Smooth muscle cell (in vitro differentiated cells): ENCODE data around the gene TXNIP. TPM values are rescaled to one million over a fixed set of nuclear protein-coding genes. Genes with fewer than 3 reads are reported as not detected.

Experiments used
- DNase-seq: peaks from one replicate; lab custom pipeline; 2025; ENCODE audit not compliant: unreplicated experiment; lab: John Stamatoyannopoulos, UW
- H2AFZ ChIP-seq: fragments of 200-600 bp; sonication (generic); 2 replicates; pipeline ENCODE4 v1.6.0; 2016; ENCODE audit warnings: antibody characterized with exemption, low read depth, mild to moderate bottlenecking
- H3F3A ChIP-seq: fragments of 200-600 bp; sonication (generic); 2 replicates; pipeline ENCODE4 v1.6.0; 2017; ENCODE audit warnings: antibody characterized with exemption, low read depth
- H3K27ac ChIP-seq: fragments of 200-600 bp; sonication (generic); 2 replicates; pipeline ENCODE4 v1.5.1; 2016; ENCODE audit warnings: low read depth, mild to moderate bottlenecking
- H3K27me3 ChIP-seq: fragments of 200-600 bp; sonication (generic); 2 replicates; pipeline ENCODE4 v1.6.1; 2016; ENCODE audit warnings: low read depth, mild to moderate bottlenecking
- H3K36me3 ChIP-seq: fragments of 200-600 bp; sonication (generic); 2 replicates; pipeline ENCODE4 v1.5.1; 2016; ENCODE audit warnings: low read depth
- H3K4me1 ChIP-seq: fragments of 200-600 bp; sonication (generic); 2 replicates; pipeline ENCODE4 v1.5.1; 2016; ENCODE audit warnings: low read depth
- H3K4me2 ChIP-seq: fragments of 200-600 bp; sonication (generic); 2 replicates; pipeline ENCODE4 v1.6.0; 2016; ENCODE audit warnings: mild to moderate bottlenecking
- H3K4me3 ChIP-seq: fragments of 200-600 bp; sonication (generic); 2 replicates; pipeline ENCODE4 v1.5.1; 2016; ENCODE audit warnings: mild to moderate bottlenecking
- H3K79me2 ChIP-seq: fragments of 200-600 bp; sonication (generic); 2 replicates; pipeline ENCODE4 v1.6.0; 2016; ENCODE audit warnings: low read depth, mild to moderate bottlenecking
- H3K9ac ChIP-seq: fragments of 200-600 bp; sonication (generic); 2 replicates; pipeline ENCODE4 v1.6.0; 2016; ENCODE audit warnings: low read depth
- H3K9me3 ChIP-seq: fragments of 200-600 bp; sonication (generic); replicated peaks from 2 replicates; pipeline ENCODE4 v1.5.1; 2016; ENCODE audit warnings: low read depth
- H4K20me1 ChIP-seq: fragments of 200-600 bp; sonication (generic); 2 replicates; pipeline ENCODE4 v1.6.0; 2016; ENCODE audit warnings: low read depth
- CTCF ChIP-seq: fragments of 200-600 bp; sonication (generic); IDR thresholded peaks from 2 replicates; pipeline ENCODE4 v1.5.1; 2017; ENCODE audit warnings: borderline replicate concordance, mild to moderate bottlenecking, antibody characterized with exemption; ENCODE audit not compliant: insufficient read depth, poor library complexity, severe bottlenecking
- WGBS: methylation state at CpG from one replicate; pipeline ENCODE4 v1.1.7; 2016; ENCODE audit warnings: low lambda C conversion rate; 5-methylcytosine and 5-hydroxymethylcytosine counted together
- polyA plus RNA-seq: library from polyadenylated mRNA; unstranded; fragments of >200 nt; fragmentation: Nextera tagmentation; extraction: Ambion mirVana; gene quantifications from 2 replicates; pipeline ENCODE4 v1.2.1, GENCODE V29; 2016
- total RNA-seq: library from RNA; depleted of rRNA; stranded (reverse); fragments of >200 nt; gene quantifications from 2 replicates; pipeline ENCODE4 v1.2.3, GENCODE V29; 2014

Gene TXNIP
- total and polyA plus RNA-seq, 2 experiments from 2014 or later, result 206 to 384 TPM

GRCh38 chr1:145961425-145962156, 34.8 kb downstream of the TXNIP start:
- peak overlapping the region; percentile 70 for H3K4me3 ChIP-seq
- 2% methylated on average over 54 of the region's 57 CpGs for WGBS
- H3K27me3 ChIP-seq, result no peaks in the 10 kb centered on the region
- peaks cover 7% of the 10 kb centered on the region for H3F3A ChIP-seq
- peak; percentile 24 for DNase-seq
- peaks cover 6% of the 10 kb centered on the region for H3K79me2 ChIP-seq
- TF ChIP-seq CTCF, result no peak
- H3K4me2 ChIP-seq, result peak overlapping the region; percentile 91
- peak overlapping the region; percentile 32 for H2AFZ ChIP-seq
- no peaks in the 10 kb centered on the region for H3K36me3 ChIP-seq
- H3K9ac ChIP-seq, result peak overlapping the region; percentile 41
- no peaks in the 10 kb centered on the region for H3K9me3 ChIP-seq
- H3K27ac ChIP-seq, result no peak overlapping the region
- H4K20me1 ChIP-seq, result no peaks in the 10 kb centered on the region
- H3K4me1 ChIP-seq, result peaks cover 31% of the 10 kb centered on the region

GRCh38 chr1:145961109-145961424, 35.3 kb downstream of the TXNIP start:
- Histone ChIP-seq H3K27ac (peak overlapping the region; percentile 40), H3K4me3 (peak overlapping the region; percentile 70), H3K27me3 (no peaks in the 10 kb centered on the region), H3K9me3 (no peaks in the 10 kb centered on the region), H3F3A (peaks cover 7% of the 10 kb centered on the region), H4K20me1 (no peaks in the 10 kb centered on the region), H3K9ac (peak overlapping the region; percentile 41), H3K79me2 (peaks cover 11% of the 10 kb centered on the region), H3K4me1 (peaks cover 36% of the 10 kb centered on the region), H3K4me2 (peak overlapping the region; percentile 91), H2AFZ (peak overlapping the region; percentile 90), H3K36me3 (no peaks in the 10 kb centered on the region)
- under 1% methylated on average over 19 of the region's 22 CpGs for WGBS
- no peak for TF ChIP-seq CTCF
- DNase-seq, result no peak

GRCh38 chr1:145960468-145961108, 35.8 kb downstream of the TXNIP start:
- peak overlapping the region; percentile 90 for H2AFZ ChIP-seq
- H3K9me3 ChIP-seq, result no peaks in the 10 kb centered on the region
- peak overlapping the region; percentile 91 for H3K4me2 ChIP-seq
- no peak for TF ChIP-seq CTCF
- WGBS, result under 1% methylated on average over 31 of the region's 44 CpGs
- DNase-seq, result peak; percentile 79
- peak overlapping the region; percentile 70 for H3K4me3 ChIP-seq
- no peaks in the 10 kb centered on the region for H3K36me3 ChIP-seq
- peaks cover 39% of the 10 kb centered on the region for H3K4me1 ChIP-seq
- peak overlapping the region; percentile 40 for H3K27ac ChIP-seq
- H3K27me3 ChIP-seq, result no peaks in the 10 kb centered on the region
- peaks cover 16% of the 10 kb centered on the region for H3K79me2 ChIP-seq
- H3F3A ChIP-seq, result peaks cover 7% of the 10 kb centered on the region
- peak overlapping the region; percentile 41 for H3K9ac ChIP-seq
- no peaks in the 10 kb centered on the region for H4K20me1 ChIP-seq
